ENCODE results near the gene FOXL2NB.

- TF ChIP-seq CTCF (IDR thresholded peaks at IDR 0.05; ENCODE audit: borderline replicate concordance, extremely low read depth, low read length, poor library complexity, severe bottlenecking): no peak
- TF ChIP-seq EZH2 (IDR thresholded peaks at IDR 0.05; ENCODE audit: borderline replicate concordance, low read depth, low read length, severe bottlenecking): no peak
These were observed 6.6 kb upstream of the FOXL2NB start for GRCh38 chr3:138940446-138940845.
